Right lobe of liver (tissue), 6 donors: ENCODE measurements around the gene LIPG. TPM values are rescaled to one million over a fixed set of nuclear protein-coding genes. Genes with fewer than 3 reads are reported as not detected.
A peak's percentile ranks its signal among the peaks of the same experiment; 100 is the strongest.
"Not testable (repeated sequence)": the region's sequence is repeated elsewhere in the genome, so short reads cannot be mapped to it uniquely, and the experiment has no call there.

ENCODE experiments used
- ATAC-seq, 4 donors: fragments of 200-7000 bp; cut with Tn5 transposase; one replicate each; pipeline ENCODE4 v1.9.1; 2020; ENCODE audit warnings: mild to moderate bottlenecking in 4 of 4, moderate library complexity in 4 of 4
- DNase-seq, 3 donors: peaks; one replicate each; pipeline ENCODE4 v3.0.0-alpha.2; 2020
- H3K27ac ChIP-seq, 3 donors: fragments of 200-600 bp; one replicate each; pipeline ENCODE4 v1.8.0; 2022
- H3K27me3 ChIP-seq, 2 donors: fragments of 200-600 bp; one replicate each; pipeline ENCODE4 v1.8.0; 2022
- H3K36me3 ChIP-seq, 4 donors: fragments of 200-600 bp; sonication (generic) in 1 of 4; one replicate each; pipeline versions ENCODE4 v1.5.1 to v1.8.0; 2017 to 2022; ENCODE audit warnings: control low read depth in 1 of 4
- H3K4me1 ChIP-seq, 4 donors: fragments of 200-600 bp; sonication (generic) in 1 of 4; one replicate each; pipeline versions ENCODE4 v1.5.1 to v1.8.0; 2017 to 2022; ENCODE audit warnings: control low read depth in 1 of 4
- H3K4me3 ChIP-seq, 3 donors: fragments of 200-600 bp; one replicate each; pipeline ENCODE4 v1.8.0; 2022
- H3K9me3 ChIP-seq, 4 donors: fragments of 200-600 bp; sonication (generic) in 1 of 4; one replicate each; pipeline versions ENCODE4 v1.5.1 to v1.8.0; 2017 to 2022; ENCODE audit warnings: control low read depth in 1 of 4
- POLR2A ChIP-seq: fragments of 450-650 bp; IDR thresholded peaks from one replicate; pipeline ENCODE4 v1.6.1; 2017; ENCODE audit warnings: antibody characterized with exemption, mild to moderate bottlenecking
- WGBS: methylation state at CpG from one replicate; pipeline ENCODE4 v1.1.6; 2018; ENCODE audit warnings: low coverage, low lambda C conversion rate; ENCODE audit not compliant: insufficient coverage; ENCODE audit errors: missing lambda C conversion rate; 5-methylcytosine and 5-hydroxymethylcytosine counted together
- intact Hi-C, 2 donors: fragments of 100-400 bp; cut with DNase I; formaldehyde crosslinking; loops; one replicate each; pipeline versions ENCODE4 v1.11.2 to v1.14.1; 2022
- total RNA-seq, 6 experiments: library from RNA; depleted of rRNA in 2 of 6; stranded (reverse); fragments of >200 nt in 2 of 6; fragmentation: NEBNext Ultra II Directional in 3 of 6; extraction: Animal tissue kit (Norgen Biotek cat#: 25700) in 3 of 6; gene quantifications; one replicate each; pipeline versions ENCODE4 v1.1.0 to v1.2.4, GENCODE V29; 2016 to 2023
- TF ChIP-seq, protein P1 (sequence below), 4 donors: fragments of 200-600 bp in 3 of 4; fragments of 450-650 bp in 1 of 4; IDR thresholded peaks; one replicate each; pipeline versions ENCODE4 v1.5.1 to v1.8.0; 2016 to 2022; ENCODE audit warnings: antibody characterized with exemption in 4 of 4, mild to moderate bottlenecking in 2 of 4
- donor health status: DM: no; HTN: yes; CAD: no.
- donor health status: DM: no; HTN: no; CAD: no.
- donor health status: DM: no; HTN: no; CAD: no.
- donor health status: DM: no; HTN: yes; CAD: no.
- donor health status: DM: no; HTN: yes; CAD: no.

Gene LIPG
- total RNA-seq, 6 experiments from 2014 or later = 35.0 to 120 (median 59.1) TPM

GRCh38 chr18:49570836-49571235 is 9.0 kb downstream of the LIPG start:
- Histone ChIP-seq H3K27ac (no peak overlapping the region), H3K9me3 (no peaks in the 10 kb centered on the region), H3K36me3 (peaks cover 5 to 100% (median 58%) of the 10 kb centered on the region in 4 donors), H3K4me1 (peaks cover 0 to 17% (median 4%) of the 10 kb centered on the region in 4 donors), H3K4me3 (no peak overlapping the region), H3K27me3 (no peaks in the 10 kb centered on the region)
- DNase-seq (no peak), ATAC-seq (no peak)
- 64% methylated on average over 1 of the region's 5 CpGs for WGBS
- TF ChIP-seq, protein P1, sequence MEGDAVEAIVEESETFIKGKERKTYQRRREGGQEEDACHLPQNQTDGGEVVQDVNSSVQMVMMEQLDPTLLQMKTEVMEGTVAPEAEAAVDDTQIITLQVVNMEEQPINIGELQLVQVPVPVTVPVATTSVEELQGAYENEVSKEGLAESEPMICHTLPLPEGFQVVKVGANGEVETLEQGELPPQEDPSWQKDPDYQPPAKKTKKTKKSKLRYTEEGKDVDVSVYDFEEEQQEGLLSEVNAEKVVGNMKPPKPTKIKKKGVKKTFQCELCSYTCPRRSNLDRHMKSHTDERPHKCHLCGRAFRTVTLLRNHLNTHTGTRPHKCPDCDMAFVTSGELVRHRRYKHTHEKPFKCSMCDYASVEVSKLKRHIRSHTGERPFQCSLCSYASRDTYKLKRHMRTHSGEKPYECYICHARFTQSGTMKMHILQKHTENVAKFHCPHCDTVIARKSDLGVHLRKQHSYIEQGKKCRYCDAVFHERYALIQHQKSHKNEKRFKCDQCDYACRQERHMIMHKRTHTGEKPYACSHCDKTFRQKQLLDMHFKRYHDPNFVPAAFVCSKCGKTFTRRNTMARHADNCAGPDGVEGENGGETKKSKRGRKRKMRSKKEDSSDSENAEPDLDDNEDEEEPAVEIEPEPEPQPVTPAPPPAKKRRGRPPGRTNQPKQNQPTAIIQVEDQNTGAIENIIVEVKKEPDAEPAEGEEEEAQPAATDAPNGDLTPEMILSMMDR (IDR thresholded peaks at IDR 0.05) = no peak
- no peak for TF ChIP-seq POLR2A
- intact Hi-C loops = loop anchor here in 1 of 2 donors (10.0 kb wide), 1 partner anchor 54 kb away; no protein-coding TSS in a partner anchor

DNA sequence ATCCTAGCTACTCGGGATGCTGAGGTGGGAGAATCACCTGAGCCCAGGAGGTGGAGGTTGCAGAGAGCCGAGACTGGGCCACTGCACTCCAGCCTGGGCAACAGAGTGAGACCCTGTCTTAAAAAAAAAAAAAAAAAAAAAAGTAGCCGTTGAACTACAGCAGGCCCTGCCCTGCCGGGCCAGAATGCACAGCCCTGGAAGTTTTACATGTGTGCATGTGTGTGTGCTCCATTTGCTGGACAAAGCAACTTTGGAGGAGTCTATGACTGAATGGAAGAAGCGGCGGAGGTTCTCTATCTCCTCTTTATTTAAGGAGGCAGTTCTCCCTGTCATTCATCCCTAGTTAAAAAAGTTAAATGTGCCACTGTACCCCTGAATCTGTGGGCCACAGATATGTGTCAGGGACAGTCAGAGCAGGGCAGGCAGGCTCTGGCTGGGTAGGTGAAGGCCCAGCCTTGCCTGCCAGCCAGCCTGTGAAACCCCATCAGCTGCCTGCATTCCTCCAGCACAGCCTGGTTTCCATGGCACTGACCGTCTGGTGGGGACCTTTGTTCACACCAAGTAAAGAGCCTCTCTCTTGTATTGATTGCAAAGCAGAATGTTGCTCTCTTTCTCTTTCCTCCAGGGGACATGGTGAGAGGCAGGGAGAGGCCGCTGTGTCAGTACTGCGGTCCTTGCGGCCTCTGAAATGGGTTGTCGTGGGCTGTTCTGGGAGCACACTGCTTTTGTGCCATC is 10.9 kb downstream of the LIPG start:
- H3K27me3 ChIP-seq = no peaks in the 10 kb centered on the region
- ATAC-seq (peak; percentile 17 to 42 (median 32)), DNase-seq (no peak)
- intact Hi-C loops = loop anchor here in 1 of 2 donors (10.0 kb wide), 1 partner anchor 52 kb away; no protein-coding TSS in a partner anchor
- no peaks in the 10 kb centered on the region for H3K9me3 ChIP-seq
- H3K4me3 ChIP-seq = no peak overlapping the region
- peaks cover 5 to 88% (median 52%) of the 10 kb centered on the region in 4 donors for H3K36me3 ChIP-seq
- TF ChIP-seq, protein P1 (IDR thresholded peaks at IDR 0.05) = no peak
- no peak for TF ChIP-seq POLR2A
- no peak overlapping the region for H3K27ac ChIP-seq
- WGBS = 84% methylated on average over 8 of the region's 11 CpGs
- no peaks in the 10 kb centered on the region for H3K4me1 ChIP-seq

DNA sequence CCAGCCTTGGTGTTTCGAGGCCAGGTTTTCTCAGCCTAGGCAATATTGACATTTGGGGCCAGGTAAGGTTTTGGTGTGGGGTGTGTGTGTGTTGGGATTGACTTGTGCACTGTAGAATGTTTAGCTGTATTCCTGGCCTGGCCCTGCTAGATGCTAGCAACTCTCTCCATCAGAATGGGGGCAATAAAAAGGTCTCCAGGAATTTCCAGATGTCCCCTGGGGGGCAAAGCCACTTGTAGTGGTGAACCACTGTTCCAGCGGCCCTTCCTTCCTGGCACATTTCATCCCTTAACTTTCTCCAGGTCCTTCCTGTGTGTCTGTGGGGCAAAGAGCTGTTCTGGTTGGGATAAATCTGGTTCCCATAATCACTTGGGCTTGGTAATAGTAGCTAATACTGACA is 12.0 kb downstream of the LIPG start:
- WGBS = 91% methylated on average over 2 of the region's 2 CpGs
- H3K9me3 ChIP-seq = no peaks in the 10 kb centered on the region
- no peak for DNase-seq

DNA sequence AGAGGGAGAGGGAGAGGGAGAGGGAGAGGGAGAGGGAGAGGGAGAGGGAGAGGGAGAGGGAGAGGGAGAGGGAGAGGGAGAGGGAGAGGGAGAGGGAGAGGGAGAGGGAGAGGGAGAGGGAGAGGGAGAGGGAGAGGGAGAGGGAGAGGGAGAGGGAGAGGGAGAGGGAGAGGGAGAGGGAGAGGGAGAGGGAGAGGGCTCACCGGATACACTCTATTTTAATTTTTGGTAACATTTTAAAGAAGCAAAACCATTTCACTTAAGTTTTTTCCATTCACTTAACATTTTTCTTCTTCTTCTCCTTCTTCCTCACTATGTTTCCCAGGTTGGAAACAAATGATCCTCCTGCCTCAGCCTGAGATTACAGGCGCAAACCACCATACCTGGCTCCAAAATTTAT is 17.2 kb downstream of the LIPG start:
- not testable (repeated sequence) for H3K4me3 ChIP-seq, H3K4me1 ChIP-seq, ATAC-seq, H3K9me3 ChIP-seq, DNase-seq, H3K27me3 ChIP-seq, H3K27ac ChIP-seq
- intact Hi-C loops = loop anchor here in 1 of 2 donors (10.0 kb wide), 1 partner anchor 46 kb away; no protein-coding TSS in a partner anchor
- H3K36me3 ChIP-seq = peaks cover 0 to 74% (median 39%) of the 10 kb centered on the region in 4 donors
- WGBS = 95% methylated on average over 2 of the region's 2 CpGs

More for the DNA sequence above, 12.0 kb downstream of the LIPG start:
- Histone ChIP-seq H3K4me3 (no peak overlapping the region), H3K27me3 (no peaks in the 10 kb centered on the region), H3K27ac (no peak overlapping the region), H3K36me3 (peaks cover 5 to 78% (median 45%) of the 10 kb centered on the region in 4 donors), H3K4me1 (no peaks in the 10 kb centered on the region)
- intact Hi-C loops = loop anchor here in 1 of 2 donors (10.0 kb wide), 1 partner anchor 51 kb away; no protein-coding TSS in a partner anchor
- ATAC-seq = no peak
- TF ChIP-seq, protein P1 (IDR thresholded peaks at IDR 0.05) = no peak
- no peak for TF ChIP-seq POLR2A

- WGBS = 100% methylated on average over 2 of the region's 2 CpGs
- H3K4me3 ChIP-seq, H3K4me1 ChIP-seq, H3K27me3 ChIP-seq, H3K9me3 ChIP-seq, ATAC-seq, DNase-seq, H3K27ac ChIP-seq: not testable (repeated sequence)
- peaks cover 0 to 71% (median 36%) of the 10 kb centered on the region in 4 donors for H3K36me3 ChIP-seq
- intact Hi-C loops = loop anchor here in 1 of 2 donors (10.0 kb wide), 1 partner anchor 45 kb away; no protein-coding TSS in a partner anchor
Measured at GRCh38 chr18:49579583-49579982, 17.7 kb downstream of the LIPG start.
